CD14-positive monocyte (primary cell): ENCODE measurements around the gene CNPPD1. TPM values are rescaled to one million over a fixed set of nuclear protein-coding genes. Genes with fewer than 3 reads are reported as not detected.
A peak's percentile ranks its signal among the peaks of the same experiment; 100 is the strongest.

Experiments used
- DNase-seq, 3 donors: peaks; one replicate each; pipeline ENCODE4 v3.0.0-alpha.2; 2011 to 2022
- H2AFZ ChIP-seq: 2 replicates; pipeline ENCODE4 v1.6.0; 2012; ENCODE audit warnings: mild to moderate bottlenecking, low read depth, low read length, inconsistent platforms; ENCODE audit not compliant: insufficient read depth, poor library complexity, severe bottlenecking
- H3K27ac ChIP-seq, 2 donors: 1 replicate in 1 of 2; 2 replicates in 1 of 2; pipeline ENCODE4 v1.5.1; 2012 to 2013; ENCODE audit warnings: low read length in 2 of 2, control low read depth in 1 of 2, inconsistent platforms in 1 of 2, low read depth in 1 of 2, mild to moderate bottlenecking in 1 of 2
- H3K27me3 ChIP-seq, 2 donors: one replicate each; pipeline versions ENCODE4 v1.6.0 to v1.6.1; 2011 to 2013; ENCODE audit warnings: low read length in 2 of 2; ENCODE audit not compliant: control insufficient read depth in 2 of 2, insufficient read depth in 2 of 2
- H3K36me3 ChIP-seq, 2 donors: replicated peaks in 1 of 2; 1 replicate in 1 of 2; 2 replicates in 1 of 2; pipeline versions ENCODE4 v1.5.1 to v1.6.1; 2012 to 2013; ENCODE audit warnings: low read length in 2 of 2, control low read depth in 1 of 2, inconsistent platforms in 1 of 2, mild to moderate bottlenecking in 1 of 2; ENCODE audit not compliant: insufficient read depth in 2 of 2, control insufficient read depth in 1 of 2
- H3K4me1 ChIP-seq, 2 donors: 1 replicate in 1 of 2; 2 replicates in 1 of 2; pipeline versions ENCODE4 v1.5.1 to v1.6.1; 2012 to 2013; ENCODE audit warnings: low read length in 2 of 2, control low read depth in 1 of 2, inconsistent platforms in 1 of 2, mild to moderate bottlenecking in 1 of 2, moderate library complexity in 1 of 2; ENCODE audit not compliant: insufficient read depth in 2 of 2, control insufficient read depth in 1 of 2
- H3K4me2 ChIP-seq: replicated peaks from 2 replicates; pipeline ENCODE3; 2012; ENCODE audit warnings: low read length, moderate library complexity, mild to moderate bottlenecking; ENCODE audit not compliant: poor library complexity, severe bottlenecking; ENCODE audit errors: extremely low read depth
- H3K4me3 ChIP-seq, 3 experiments: fragments of 200-600 bp in 1 of 3; sonication (generic) in 1 of 3; replicated peaks in 1 of 3; 1 replicate in 2 of 3; 2 replicates in 1 of 3; pipeline ENCODE4 v1.5.1; 2011 to 2013; ENCODE audit warnings: low read length in 3 of 3, mild to moderate bottlenecking in 3 of 3, control low read depth in 2 of 3, low read depth in 2 of 3, inconsistent platforms in 1 of 3, moderate library complexity in 1 of 3
- H3K79me2 ChIP-seq: 2 replicates; pipeline ENCODE4 v1.6.0; 2012; ENCODE audit warnings: mild to moderate bottlenecking, control low read depth, inconsistent platforms, low read length, moderate library complexity; ENCODE audit not compliant: insufficient read depth
- H3K9ac ChIP-seq: 2 replicates; pipeline ENCODE4 v1.6.0; 2017; ENCODE audit warnings: low read length, mild to moderate bottlenecking; ENCODE audit not compliant: insufficient read depth, poor library complexity, severe bottlenecking
- H3K9me3 ChIP-seq, 2 donors: replicated peaks in 1 of 2; 1 replicate in 1 of 2; 2 replicates in 1 of 2; pipeline versions ENCODE4 v1.5.1 to v1.6.1; 2012 to 2013; ENCODE audit warnings: low read length in 2 of 2, control low read depth in 1 of 2; ENCODE audit not compliant: control insufficient read depth in 1 of 2, insufficient read depth in 1 of 2
- H4K20me1 ChIP-seq: 2 replicates; pipeline ENCODE4 v1.6.0; 2012; ENCODE audit warnings: mild to moderate bottlenecking, low read length, control low read depth, moderate library complexity; ENCODE audit not compliant: insufficient read depth
- H3K27ac Mint-ChIP-seq, 7 donors: one replicate each; pipeline ENCODE4 v1.8.0; 2020; ENCODE audit warnings: mild to moderate bottlenecking in 7 of 7, mixed read lengths in 7 of 7, moderate library complexity in 6 of 7, inconsistent platforms in 2 of 7
- H3K27me3 Mint-ChIP-seq, 3 donors: one replicate each; pipeline ENCODE4 v1.8.0; 2021 to 2022; ENCODE audit warnings: low read depth in 3 of 3, mild to moderate bottlenecking in 3 of 3, mixed read lengths in 3 of 3, moderate library complexity in 3 of 3, inconsistent platforms in 1 of 3
- H3K36me3 Mint-ChIP-seq, 2 donors: one replicate each; pipeline ENCODE4 v1.8.0; 2020; ENCODE audit warnings: mixed read lengths in 2 of 2, inconsistent platforms in 1 of 2, mild to moderate bottlenecking in 1 of 2
- H3K4me1 Mint-ChIP-seq: one replicate; pipeline ENCODE4 v1.8.0; 2020; ENCODE audit warnings: mild to moderate bottlenecking, mixed read lengths
- H3K4me3 Mint-ChIP-seq, 2 donors: one replicate each; pipeline ENCODE4 v1.8.0; 2020; ENCODE audit warnings: mild to moderate bottlenecking in 2 of 2, mixed read lengths in 2 of 2, moderate library complexity in 1 of 2
- H3K9me3 Mint-ChIP-seq, 7 donors: one replicate each; pipeline ENCODE4 v1.8.0; 2020 to 2022; ENCODE audit warnings: mixed read lengths in 7 of 7, mild to moderate bottlenecking in 6 of 7, moderate library complexity in 6 of 7, inconsistent platforms in 2 of 7
- WGBS: methylation state at CpG from one replicate; pipeline ENCODE4 v1.1.5; 2013; ENCODE audit warnings: missing lambda C conversion rate; ENCODE audit not compliant: insufficient coverage; 5-methylcytosine and 5-hydroxymethylcytosine counted together
- intact Hi-C, 2 donors: fragments of 100-400 bp; cut with micrococcal nuclease; formaldehyde crosslinking; loops; one replicate each; pipeline versions ENCODE4 v1.15.0 to v1.15.1; 2023
- polyA plus RNA-seq, 3 donors: library from polyadenylated mRNA; depleted of rRNA in 1 of 3; unstranded in 2 of 3; stranded (reverse) in 1 of 3; fragments of 300-500 nt in 2 of 3; fragments of >200 nt in 1 of 3; fragmentation: Illumina TruSeq in 2 of 3; gene quantifications; 1 replicate in 2 of 3; 2 replicates in 1 of 3; pipeline ENCODE4 v1.2.3, GENCODE V29; 2012 to 2021
- TF ChIP-seq, protein P1 (sequence below): fragments of 200-600 bp; IDR thresholded peaks from one replicate; pipeline ENCODE4 v1.8.0; 2022; ENCODE audit warnings: antibody characterized with exemption, mild to moderate bottlenecking

CNPPD1 gene
- polyA plus RNA-seq, 3 donors = 68.8 to 109 (median 71.3) TPM

- Mint-ChIP-seq H3K27ac (peak overlapping the region in 3 of 7 donors; percentile 9 to 63 (median 60)), H3K4me1 (peaks cover 51% of the 10 kb centered on the region)
- WGBS = 85% methylated on average over 3 of the region's 5 CpGs
Observed at GRCh38 chr2:219180961-219181360, 4.2 kb upstream of the CNPPD1 start.

GRCh38 chr2:219179601-219180465 lies 3.1 kb upstream of the CNPPD1 start:
- H3K9me3 ChIP-seq = no peaks in the 10 kb centered on the region
- Mint-ChIP-seq H3K4me3 (no peak overlapping the region), H3K27me3 (peaks cover 0 to 3% (median 0%) of the 10 kb centered on the region in 3 donors), H3K36me3 (peaks cover 47 to 60% of the 10 kb centered on the region in 2 donors), H3K9me3 (peaks cover 0 to 2% (median 0%) of the 10 kb centered on the region in 7 donors), H3K4me1 (peaks cover 58% of the 10 kb centered on the region), H3K27ac (peak overlapping the region in 1 of 7 donors; percentile 91)
- TF ChIP-seq, protein P1, sequence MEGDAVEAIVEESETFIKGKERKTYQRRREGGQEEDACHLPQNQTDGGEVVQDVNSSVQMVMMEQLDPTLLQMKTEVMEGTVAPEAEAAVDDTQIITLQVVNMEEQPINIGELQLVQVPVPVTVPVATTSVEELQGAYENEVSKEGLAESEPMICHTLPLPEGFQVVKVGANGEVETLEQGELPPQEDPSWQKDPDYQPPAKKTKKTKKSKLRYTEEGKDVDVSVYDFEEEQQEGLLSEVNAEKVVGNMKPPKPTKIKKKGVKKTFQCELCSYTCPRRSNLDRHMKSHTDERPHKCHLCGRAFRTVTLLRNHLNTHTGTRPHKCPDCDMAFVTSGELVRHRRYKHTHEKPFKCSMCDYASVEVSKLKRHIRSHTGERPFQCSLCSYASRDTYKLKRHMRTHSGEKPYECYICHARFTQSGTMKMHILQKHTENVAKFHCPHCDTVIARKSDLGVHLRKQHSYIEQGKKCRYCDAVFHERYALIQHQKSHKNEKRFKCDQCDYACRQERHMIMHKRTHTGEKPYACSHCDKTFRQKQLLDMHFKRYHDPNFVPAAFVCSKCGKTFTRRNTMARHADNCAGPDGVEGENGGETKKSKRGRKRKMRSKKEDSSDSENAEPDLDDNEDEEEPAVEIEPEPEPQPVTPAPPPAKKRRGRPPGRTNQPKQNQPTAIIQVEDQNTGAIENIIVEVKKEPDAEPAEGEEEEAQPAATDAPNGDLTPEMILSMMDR = no peak
- H4K20me1 ChIP-seq = peaks cover 59% of the 10 kb centered on the region
- H3K36me3 ChIP-seq = peaks cover 51 to 64% of the 10 kb centered on the region in 2 donors
- H3K4me3 ChIP-seq = peak overlapping the region in 1 of 3 experiments; percentile 95
- H3K27me3 ChIP-seq = no peaks in the 10 kb centered on the region
- peak overlapping the region; percentile 98 for H3K4me2 ChIP-seq
- DNase-seq = no peak
- 98% methylated on average over 7 of the region's 9 CpGs for WGBS
- H3K9ac ChIP-seq = no peak overlapping the region
- peaks cover 47 to 72% of the 10 kb centered on the region in 2 donors for H3K4me1 ChIP-seq
- H2AFZ ChIP-seq = no peak overlapping the region
- intact Hi-C loops = loop anchor here (2.0 to 10.0 kb wide), 5 partner anchors 27 to 425 kb away; partner anchors contain the start of genes ABCB6 (in 1 of the 2), TUBA4A (in 1 of the 2), TUBA4B (in 1 of the 2) and ZFAND2B (in 1 of the 2)
- peaks cover 50% of the 10 kb centered on the region for H3K79me2 ChIP-seq
- H3K27ac ChIP-seq = peak overlapping the region in 1 of 2 donors; percentile 36

More at GRCh38 chr2:219180961-219181360, 4.2 kb upstream of the CNPPD1 start:
- Mint-ChIP-seq H3K9me3 (peaks cover 0 to 2% (median 0%) of the 10 kb centered on the region in 7 donors), H3K36me3 (peaks cover 54 to 64% of the 10 kb centered on the region in 2 donors), H3K27me3 (peaks cover 0 to 3% (median 0%) of the 10 kb centered on the region in 3 donors), H3K4me3 (no peak overlapping the region)
- peaks cover 51 to 68% of the 10 kb centered on the region in 2 donors for H3K36me3 ChIP-seq
- H3K4me1 ChIP-seq = peaks cover 40 to 61% of the 10 kb centered on the region in 2 donors
- TF ChIP-seq, protein P1 = no peak
- H3K9ac ChIP-seq = no peak overlapping the region
- peak overlapping the region in 1 of 2 donors; percentile 58 for H3K27ac ChIP-seq
- H3K4me3 ChIP-seq = no peak overlapping the region
- intact Hi-C loops = no loop called here
- peaks cover 39% of the 10 kb centered on the region for H3K79me2 ChIP-seq
- H2AFZ ChIP-seq = no peak overlapping the region
- H3K27me3 ChIP-seq = no peaks in the 10 kb centered on the region
- DNase-seq = no peak
- H3K4me2 ChIP-seq = no peak overlapping the region
- H4K20me1 ChIP-seq = peaks cover 57% of the 10 kb centered on the region
- H3K9me3 ChIP-seq = no peaks in the 10 kb centered on the region
